ENCODE measurements around the gene PRUNE2.

DNA sequence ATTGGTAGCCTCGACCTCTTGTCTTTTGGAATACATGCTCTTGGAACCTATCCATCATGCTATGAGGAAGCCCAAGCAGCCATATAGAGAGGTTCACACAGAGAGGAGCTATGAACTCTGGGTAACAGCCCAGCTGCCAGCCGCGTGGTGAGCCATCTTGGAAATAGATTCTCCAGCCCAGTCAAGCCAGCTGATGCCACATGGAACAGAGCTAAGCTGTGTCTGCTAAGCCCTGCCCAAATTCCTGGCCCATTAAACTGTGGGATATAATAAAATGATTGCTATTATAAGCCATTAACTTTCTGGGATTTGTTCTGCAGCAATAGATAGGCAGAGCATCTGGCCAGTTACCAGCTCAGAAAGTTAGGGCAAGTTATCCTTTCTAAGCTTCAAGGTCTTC, 4.9 kb upstream of the PRUNE2 start:
- no peak for TF ChIP-seq ZNF274 (IDR thresholded peaks at IDR 0.05; ENCODE audit: low read depth, low read length)
- no peak for TF ChIP-seq YY1 (IDR thresholded peaks at IDR 0.05; ENCODE audit: insufficient read depth, insufficient read length)

All from NT2/D1 (cell line).